ENCODE measurements around the gene CEND1. TPM values are rescaled to one million over a fixed set of nuclear protein-coding genes. Genes with fewer than 3 reads are reported as not detected.

CEND1 gene
- total and polyA plus RNA-seq, 2 of the 13 experiments (the other 11 are each of a cell fraction or from before 2014, with no cell fraction given) = not detected

DNA sequence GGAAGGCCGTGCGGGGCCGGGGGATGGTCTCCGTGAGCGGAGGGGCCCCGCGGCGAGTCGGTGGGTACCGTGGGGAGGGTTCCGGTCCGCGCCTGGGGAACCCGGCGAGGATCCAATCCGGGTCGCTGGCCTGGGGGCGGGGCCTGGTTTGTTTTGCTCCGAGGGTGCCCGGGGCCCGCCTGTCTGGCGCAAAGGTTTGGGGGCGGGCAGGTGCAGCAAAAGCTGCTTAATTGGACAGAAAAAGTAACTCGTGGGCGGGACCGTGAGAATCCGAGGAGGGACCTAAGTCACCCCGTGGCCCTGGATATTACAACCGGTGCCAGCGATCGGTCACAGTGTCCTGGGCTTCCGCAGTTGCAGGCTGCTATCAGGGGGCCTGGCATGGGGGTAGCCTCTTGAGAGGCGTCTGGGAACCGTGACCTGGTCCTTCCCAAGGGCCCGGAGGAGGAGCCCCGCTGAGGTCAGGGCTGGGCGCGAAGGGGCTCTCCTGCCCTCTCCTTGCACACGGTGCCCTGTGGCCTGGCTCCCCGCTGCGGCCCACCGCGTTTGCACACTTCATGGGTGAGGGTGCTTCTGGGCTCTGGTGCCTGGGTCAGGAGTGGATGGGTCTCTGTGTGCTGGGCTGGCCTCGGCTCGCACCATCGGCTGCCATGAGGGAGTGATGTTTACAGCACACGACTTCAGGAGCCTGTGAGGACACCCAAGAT, 30.2 kb upstream of the CEND1 start (continued):
- TF ChIP-seq, protein P1, sequence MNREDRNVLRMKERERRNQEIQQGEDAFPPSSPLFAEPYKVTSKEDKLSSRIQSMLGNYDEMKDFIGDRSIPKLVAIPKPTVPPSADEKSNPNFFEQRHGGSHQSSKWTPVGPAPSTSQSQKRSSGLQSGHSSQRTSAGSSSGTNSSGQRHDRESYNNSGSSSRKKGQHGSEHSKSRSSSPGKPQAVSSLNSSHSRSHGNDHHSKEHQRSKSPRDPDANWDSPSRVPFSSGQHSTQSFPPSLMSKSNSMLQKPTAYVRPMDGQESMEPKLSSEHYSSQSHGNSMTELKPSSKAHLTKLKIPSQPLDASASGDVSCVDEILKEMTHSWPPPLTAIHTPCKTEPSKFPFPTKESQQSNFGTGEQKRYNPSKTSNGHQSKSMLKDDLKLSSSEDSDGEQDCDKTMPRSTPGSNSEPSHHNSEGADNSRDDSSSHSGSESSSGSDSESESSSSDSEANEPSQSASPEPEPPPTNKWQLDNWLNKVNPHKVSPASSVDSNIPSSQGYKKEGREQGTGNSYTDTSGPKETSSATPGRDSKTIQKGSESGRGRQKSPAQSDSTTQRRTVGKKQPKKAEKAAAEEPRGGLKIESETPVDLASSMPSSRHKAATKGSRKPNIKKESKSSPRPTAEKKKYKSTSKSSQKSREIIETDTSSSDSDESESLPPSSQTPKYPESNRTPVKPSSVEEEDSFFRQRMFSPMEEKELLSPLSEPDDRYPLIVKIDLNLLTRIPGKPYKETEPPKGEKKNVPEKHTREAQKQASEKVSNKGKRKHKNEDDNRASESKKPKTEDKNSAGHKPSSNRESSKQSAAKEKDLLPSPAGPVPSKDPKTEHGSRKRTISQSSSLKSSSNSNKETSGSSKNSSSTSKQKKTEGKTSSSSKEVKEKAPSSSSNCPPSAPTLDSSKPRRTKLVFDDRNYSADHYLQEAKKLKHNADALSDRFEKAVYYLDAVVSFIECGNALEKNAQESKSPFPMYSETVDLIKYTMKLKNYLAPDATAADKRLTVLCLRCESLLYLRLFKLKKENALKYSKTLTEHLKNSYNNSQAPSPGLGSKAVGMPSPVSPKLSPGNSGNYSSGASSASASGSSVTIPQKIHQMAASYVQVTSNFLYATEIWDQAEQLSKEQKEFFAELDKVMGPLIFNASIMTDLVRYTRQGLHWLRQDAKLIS (CRISPR knock-in tag; IDR thresholded peaks at IDR 0.05) = no peak
- TF ChIP-seq, protein P2, sequence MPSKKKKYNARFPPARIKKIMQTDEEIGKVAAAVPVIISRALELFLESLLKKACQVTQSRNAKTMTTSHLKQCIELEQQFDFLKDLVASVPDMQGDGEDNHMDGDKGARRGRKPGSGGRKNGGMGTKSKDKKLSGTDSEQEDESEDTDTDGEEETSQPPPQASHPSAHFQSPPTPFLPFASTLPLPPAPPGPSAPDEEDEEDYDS (CRISPR knock-in tag; IDR thresholded peaks at IDR 0.05) = peak; percentile 68
- TF ChIP-seq, protein P3, sequence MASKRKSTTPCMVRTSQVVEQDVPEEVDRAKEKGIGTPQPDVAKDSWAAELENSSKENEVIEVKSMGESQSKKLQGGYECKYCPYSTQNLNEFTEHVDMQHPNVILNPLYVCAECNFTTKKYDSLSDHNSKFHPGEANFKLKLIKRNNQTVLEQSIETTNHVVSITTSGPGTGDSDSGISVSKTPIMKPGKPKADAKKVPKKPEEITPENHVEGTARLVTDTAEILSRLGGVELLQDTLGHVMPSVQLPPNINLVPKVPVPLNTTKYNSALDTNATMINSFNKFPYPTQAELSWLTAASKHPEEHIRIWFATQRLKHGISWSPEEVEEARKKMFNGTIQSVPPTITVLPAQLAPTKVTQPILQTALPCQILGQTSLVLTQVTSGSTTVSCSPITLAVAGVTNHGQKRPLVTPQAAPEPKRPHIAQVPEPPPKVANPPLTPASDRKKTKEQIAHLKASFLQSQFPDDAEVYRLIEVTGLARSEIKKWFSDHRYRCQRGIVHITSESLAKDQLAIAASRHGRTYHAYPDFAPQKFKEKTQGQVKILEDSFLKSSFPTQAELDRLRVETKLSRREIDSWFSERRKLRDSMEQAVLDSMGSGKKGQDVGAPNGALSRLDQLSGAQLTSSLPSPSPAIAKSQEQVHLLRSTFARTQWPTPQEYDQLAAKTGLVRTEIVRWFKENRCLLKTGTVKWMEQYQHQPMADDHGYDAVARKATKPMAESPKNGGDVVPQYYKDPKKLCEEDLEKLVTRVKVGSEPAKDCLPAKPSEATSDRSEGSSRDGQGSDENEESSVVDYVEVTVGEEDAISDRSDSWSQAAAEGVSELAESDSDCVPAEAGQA (IDR thresholded peaks at IDR 0.05; ENCODE audit: low read depth) = no peak
- TF ChIP-seq, protein P3 (CRISPR knock-in tag; IDR thresholded peaks at IDR 0.05; ENCODE audit: borderline replicate concordance) = no peak
- no peak for TF ChIP-seq ZKSCAN8 (CRISPR knock-in tag; IDR thresholded peaks at IDR 0.05; ENCODE audit: borderline replicate concordance)
- no peak for TF ChIP-seq ZNF431 (CRISPR knock-in tag; IDR thresholded peaks at IDR 0.05; ENCODE audit: borderline replicate concordance, low read depth)
- TF ChIP-seq, protein P4, sequence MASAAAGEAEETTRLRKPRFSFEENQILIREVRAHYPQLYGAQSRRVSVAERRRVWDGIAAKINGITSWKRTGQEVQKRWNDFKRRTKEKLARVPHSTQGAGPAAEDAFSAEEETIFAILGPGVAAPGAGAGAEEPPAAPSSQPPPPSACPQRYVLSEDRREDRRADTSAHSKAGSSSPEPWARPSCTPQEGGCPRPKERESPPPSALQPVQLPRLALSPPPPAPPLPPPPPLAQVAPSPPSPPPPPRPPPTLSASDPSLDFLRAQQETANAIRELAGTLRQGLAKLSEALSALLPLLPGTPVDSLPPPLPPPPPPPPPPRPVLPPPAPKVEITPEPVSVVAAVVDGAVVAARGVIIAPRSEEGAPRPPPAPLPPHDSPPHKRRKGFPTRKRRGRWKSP (CRISPR knock-in tag; IDR thresholded peaks at IDR 0.05) = peak; percentile 57; the same call in 1 of the 2 replicates
- TF ChIP-seq SIN3A (IDR thresholded peaks at IDR 0.05; ENCODE audit: borderline replicate concordance, low read depth, low read length) = peak; percentile 50; the same call in 1 of the 2 replicates
- TF ChIP-seq, protein P5, sequence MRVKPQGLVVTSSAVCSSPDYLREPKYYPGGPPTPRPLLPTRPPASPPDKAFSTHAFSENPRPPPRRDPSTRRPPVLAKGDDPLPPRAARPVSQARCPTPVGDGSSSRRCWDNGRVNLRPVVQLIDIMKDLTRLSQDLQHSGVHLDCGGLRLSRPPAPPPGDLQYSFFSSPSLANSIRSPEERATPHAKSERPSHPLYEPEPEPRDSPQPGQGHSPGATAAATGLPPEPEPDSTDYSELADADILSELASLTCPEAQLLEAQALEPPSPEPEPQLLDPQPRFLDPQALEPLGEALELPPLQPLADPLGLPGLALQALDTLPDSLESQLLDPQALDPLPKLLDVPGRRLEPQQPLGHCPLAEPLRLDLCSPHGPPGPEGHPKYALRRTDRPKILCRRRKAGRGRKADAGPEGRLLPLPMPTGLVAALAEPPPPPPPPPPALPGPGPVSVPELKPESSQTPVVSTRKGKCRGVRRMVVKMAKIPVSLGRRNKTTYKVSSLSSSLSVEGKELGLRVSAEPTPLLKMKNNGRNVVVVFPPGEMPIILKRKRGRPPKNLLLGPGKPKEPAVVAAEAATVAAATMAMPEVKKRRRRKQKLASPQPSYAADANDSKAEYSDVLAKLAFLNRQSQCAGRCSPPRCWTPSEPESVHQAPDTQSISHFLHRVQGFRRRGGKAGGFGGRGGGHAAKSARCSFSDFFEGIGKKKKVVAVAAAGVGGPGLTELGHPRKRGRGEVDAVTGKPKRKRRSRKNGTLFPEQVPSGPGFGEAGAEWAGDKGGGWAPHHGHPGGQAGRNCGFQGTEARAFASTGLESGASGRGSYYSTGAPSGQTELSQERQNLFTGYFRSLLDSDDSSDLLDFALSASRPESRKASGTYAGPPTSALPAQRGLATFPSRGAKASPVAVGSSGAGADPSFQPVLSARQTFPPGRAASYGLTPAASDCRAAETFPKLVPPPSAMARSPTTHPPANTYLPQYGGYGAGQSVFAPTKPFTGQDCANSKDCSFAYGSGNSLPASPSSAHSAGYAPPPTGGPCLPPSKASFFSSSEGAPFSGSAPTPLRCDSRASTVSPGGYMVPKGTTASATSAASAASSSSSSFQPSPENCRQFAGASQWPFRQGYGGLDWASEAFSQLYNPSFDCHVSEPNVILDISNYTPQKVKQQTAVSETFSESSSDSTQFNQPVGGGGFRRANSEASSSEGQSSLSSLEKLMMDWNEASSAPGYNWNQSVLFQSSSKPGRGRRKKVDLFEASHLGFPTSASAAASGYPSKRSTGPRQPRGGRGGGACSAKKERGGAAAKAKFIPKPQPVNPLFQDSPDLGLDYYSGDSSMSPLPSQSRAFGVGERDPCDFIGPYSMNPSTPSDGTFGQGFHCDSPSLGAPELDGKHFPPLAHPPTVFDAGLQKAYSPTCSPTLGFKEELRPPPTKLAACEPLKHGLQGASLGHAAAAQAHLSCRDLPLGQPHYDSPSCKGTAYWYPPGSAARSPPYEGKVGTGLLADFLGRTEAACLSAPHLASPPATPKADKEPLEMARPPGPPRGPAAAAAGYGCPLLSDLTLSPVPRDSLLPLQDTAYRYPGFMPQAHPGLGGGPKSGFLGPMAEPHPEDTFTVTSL (CRISPR knock-in tag; IDR thresholded peaks at IDR 0.05; ENCODE audit: borderline replicate concordance) = peak; percentile 48; the same call in 1 of the 2 replicates
- peak; percentile 40; the same call in 1 of the 2 replicates for TF ChIP-seq ZFP82 (CRISPR knock-in tag; IDR thresholded peaks at IDR 0.05; ENCODE audit: borderline replicate concordance)

All from HepG2 (cell line).